Glutamatergic neuron (in vitro differentiated cells): ENCODE results near the gene MTLN. TPM values are rescaled to one million over a fixed set of nuclear protein-coding genes. Genes with fewer than 3 reads are reported as not detected.
"Not testable (repeated sequence)": the region's sequence is repeated elsewhere in the genome, so short reads cannot be mapped to it uniquely, and the experiment has no call there.

Experiments
- DNase-seq: peaks from one replicate; pipeline ENCODE4 v3.0.0; 2022
- H3K27ac Mint-ChIP-seq: one replicate; pipeline ENCODE4 v1.8.0; 2020; ENCODE audit warnings: mild to moderate bottlenecking, mixed read lengths, inconsistent platforms; ENCODE audit not compliant: unreplicated experiment
- H3K27me3 Mint-ChIP-seq: one replicate; pipeline ENCODE4 v1.8.0; 2020; ENCODE audit warnings: mild to moderate bottlenecking, moderate library complexity, mixed read lengths, inconsistent platforms; ENCODE audit not compliant: unreplicated experiment
- H3K36me3 Mint-ChIP-seq: one replicate; pipeline ENCODE4 v1.8.0; 2020; ENCODE audit warnings: mild to moderate bottlenecking, mixed read lengths, inconsistent platforms; ENCODE audit not compliant: unreplicated experiment
- H3K4me1 Mint-ChIP-seq: one replicate; pipeline ENCODE4 v1.8.0; 2020; ENCODE audit warnings: mild to moderate bottlenecking, low read depth, mixed read lengths, inconsistent platforms; ENCODE audit not compliant: unreplicated experiment
- H3K4me3 Mint-ChIP-seq: one replicate; pipeline ENCODE4 v1.8.0; 2020; ENCODE audit warnings: mild to moderate bottlenecking, mixed read lengths, inconsistent platforms; ENCODE audit not compliant: unreplicated experiment
- H3K9me3 Mint-ChIP-seq: one replicate; pipeline ENCODE4 v1.8.0; 2020; ENCODE audit warnings: mild to moderate bottlenecking, moderate library complexity, mixed read lengths, inconsistent platforms; ENCODE audit not compliant: unreplicated experiment
- total RNA-seq: library from RNA; stranded (reverse); fragmentation: NEBNext Ultra II Directional; extraction: Animal tissue kit (Norgen Biotek cat#: 25700); gene quantifications from one replicate; pipeline ENCODE4 v1.2.1, GENCODE V29; 2021; ENCODE audit not compliant: unreplicated experiment
- TF ChIP-seq, protein P1 (sequence below): fragments of 200-600 bp; sonication (generic); IDR thresholded peaks from one replicate; pipeline ENCODE4 v1.5.0; 2021; ENCODE audit not compliant: partially characterized antibody, unreplicated experiment

The MTLN gene
- total RNA-seq, 1 donor from 2014 or later: 16.8 TPM

DNA sequence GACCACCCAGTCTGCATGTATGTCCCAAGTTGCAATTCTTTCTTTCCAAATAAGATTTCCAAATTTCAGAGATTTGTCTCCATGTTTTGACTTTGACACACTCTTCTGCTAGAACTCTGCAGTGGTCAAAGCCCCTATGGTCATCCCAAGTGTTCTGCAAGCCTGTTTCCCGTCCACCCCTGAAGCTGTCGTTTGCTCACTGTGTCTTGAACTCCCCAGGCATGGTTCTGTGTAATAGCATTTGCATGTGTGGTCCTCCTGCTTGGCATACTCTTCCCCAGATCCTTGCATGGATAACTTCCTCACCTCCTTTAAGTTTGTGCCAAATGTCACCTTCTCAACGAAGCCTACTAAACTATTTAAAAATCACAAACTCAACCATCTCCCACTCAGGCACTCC lies 3.9 kb upstream of the MTLN start:
- H3K9me3 Mint-ChIP-seq: peaks cover 5% of the 10 kb centered on the region
- peaks cover 5% of the 10 kb centered on the region for H3K27me3 Mint-ChIP-seq
- TF ChIP-seq, protein P1, sequence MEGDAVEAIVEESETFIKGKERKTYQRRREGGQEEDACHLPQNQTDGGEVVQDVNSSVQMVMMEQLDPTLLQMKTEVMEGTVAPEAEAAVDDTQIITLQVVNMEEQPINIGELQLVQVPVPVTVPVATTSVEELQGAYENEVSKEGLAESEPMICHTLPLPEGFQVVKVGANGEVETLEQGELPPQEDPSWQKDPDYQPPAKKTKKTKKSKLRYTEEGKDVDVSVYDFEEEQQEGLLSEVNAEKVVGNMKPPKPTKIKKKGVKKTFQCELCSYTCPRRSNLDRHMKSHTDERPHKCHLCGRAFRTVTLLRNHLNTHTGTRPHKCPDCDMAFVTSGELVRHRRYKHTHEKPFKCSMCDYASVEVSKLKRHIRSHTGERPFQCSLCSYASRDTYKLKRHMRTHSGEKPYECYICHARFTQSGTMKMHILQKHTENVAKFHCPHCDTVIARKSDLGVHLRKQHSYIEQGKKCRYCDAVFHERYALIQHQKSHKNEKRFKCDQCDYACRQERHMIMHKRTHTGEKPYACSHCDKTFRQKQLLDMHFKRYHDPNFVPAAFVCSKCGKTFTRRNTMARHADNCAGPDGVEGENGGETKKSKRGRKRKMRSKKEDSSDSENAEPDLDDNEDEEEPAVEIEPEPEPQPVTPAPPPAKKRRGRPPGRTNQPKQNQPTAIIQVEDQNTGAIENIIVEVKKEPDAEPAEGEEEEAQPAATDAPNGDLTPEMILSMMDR: no peak

DNA sequence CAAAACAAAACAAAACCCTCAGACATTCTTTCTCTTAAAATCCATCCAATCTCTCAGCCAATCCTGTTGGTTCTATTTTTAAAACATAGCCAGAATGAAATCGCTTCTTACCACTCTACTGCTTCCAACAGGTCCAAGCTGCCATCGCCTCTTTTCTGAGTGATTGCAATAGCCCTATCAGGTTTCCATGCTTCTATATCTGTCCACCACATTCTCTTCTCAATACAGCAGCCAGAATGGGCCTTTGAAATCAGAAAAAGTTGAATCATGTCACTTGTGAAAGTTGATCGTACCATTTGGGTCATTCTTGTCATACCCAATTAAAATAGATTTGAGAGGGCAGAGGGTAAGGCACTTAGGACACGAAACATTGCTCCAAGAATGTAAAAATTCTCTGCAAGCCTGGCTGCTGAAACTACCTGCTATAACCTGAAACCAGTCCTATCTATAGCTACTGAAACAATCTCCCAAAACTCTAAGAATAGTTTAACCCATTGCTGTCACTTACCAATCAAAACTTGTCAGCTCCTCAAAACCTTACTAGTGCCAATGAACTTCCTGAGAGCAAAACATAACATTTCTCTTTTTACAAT lies 3.3 kb upstream of the MTLN start:
- no peak overlapping the region for H3K27ac Mint-ChIP-seq
- TF ChIP-seq, protein P1: no peak
- H3K4me1 Mint-ChIP-seq: peaks cover 3% of the 10 kb centered on the region

More for the DNA sequence above, 3.9 kb upstream of the MTLN start:
- Mint-ChIP-seq H3K4me1 (peaks cover 3% of the 10 kb centered on the region), H3K36me3 (peaks cover 8% of the 10 kb centered on the region), H3K4me3 (no peak overlapping the region), H3K27ac (no peak overlapping the region)
- DNase-seq: no peak

DNA sequence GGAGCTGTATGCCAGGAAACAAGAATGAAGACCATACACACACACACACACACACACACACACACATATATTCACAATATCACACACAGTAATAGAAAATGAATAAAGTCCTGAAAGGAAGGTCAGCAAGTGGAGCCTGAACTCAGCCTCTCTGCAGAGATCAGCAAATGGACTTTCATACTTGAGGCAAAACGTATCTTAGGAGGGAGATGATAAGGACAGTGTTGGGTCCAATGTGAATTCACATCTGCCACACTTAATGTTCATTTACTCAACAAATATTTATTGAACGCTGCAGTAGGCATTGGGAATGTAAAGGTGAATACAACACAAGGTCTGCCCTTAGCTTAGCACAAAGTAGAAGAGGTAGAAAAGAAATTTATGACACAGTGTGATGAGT lies 2.7 kb upstream of the MTLN start:
- Mint-ChIP-seq H3K9me3 (peaks cover 5% of the 10 kb centered on the region), H3K4me1 (peaks cover 3% of the 10 kb centered on the region), H3K36me3 (peaks cover 10% of the 10 kb centered on the region), H3K27ac (no peak overlapping the region), H3K4me3 (no peak overlapping the region), H3K27me3 (peaks cover 5% of the 10 kb centered on the region)
- TF ChIP-seq, protein P1: no peak
- no peak for DNase-seq

More for the DNA sequence above, 3.3 kb upstream of the MTLN start:
- peaks cover 8% of the 10 kb centered on the region for H3K36me3 Mint-ChIP-seq
- peaks cover 5% of the 10 kb centered on the region for H3K27me3 Mint-ChIP-seq
- no peak for DNase-seq
- peaks cover 5% of the 10 kb centered on the region for H3K9me3 Mint-ChIP-seq
- H3K4me3 Mint-ChIP-seq: no peak overlapping the region

DNA sequence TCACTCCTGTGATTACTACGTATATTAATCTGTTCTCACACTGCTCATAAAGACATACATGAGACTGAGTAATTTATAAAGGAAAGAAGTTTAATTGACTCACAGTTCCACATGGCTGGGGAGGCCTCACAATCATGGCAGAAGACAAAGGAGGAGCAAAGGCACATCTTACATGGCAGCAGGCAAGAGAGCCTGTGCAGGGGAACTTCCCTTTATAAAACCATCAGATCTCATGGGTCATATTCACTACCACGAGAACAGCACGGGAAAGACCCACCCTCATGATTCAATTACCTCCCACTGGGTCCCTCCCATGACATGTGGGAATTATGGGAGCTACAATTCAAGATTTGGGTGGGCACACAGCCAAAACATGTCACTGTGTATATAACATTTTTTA lies 1.2 kb upstream of the MTLN start:
- not testable (repeated sequence) for H3K4me3 Mint-ChIP-seq, DNase-seq, H3K27ac Mint-ChIP-seq, H3K4me1 Mint-ChIP-seq, H3K27me3 Mint-ChIP-seq, H3K9me3 Mint-ChIP-seq
- H3K36me3 Mint-ChIP-seq: peaks cover 16% of the 10 kb centered on the region

DNA sequence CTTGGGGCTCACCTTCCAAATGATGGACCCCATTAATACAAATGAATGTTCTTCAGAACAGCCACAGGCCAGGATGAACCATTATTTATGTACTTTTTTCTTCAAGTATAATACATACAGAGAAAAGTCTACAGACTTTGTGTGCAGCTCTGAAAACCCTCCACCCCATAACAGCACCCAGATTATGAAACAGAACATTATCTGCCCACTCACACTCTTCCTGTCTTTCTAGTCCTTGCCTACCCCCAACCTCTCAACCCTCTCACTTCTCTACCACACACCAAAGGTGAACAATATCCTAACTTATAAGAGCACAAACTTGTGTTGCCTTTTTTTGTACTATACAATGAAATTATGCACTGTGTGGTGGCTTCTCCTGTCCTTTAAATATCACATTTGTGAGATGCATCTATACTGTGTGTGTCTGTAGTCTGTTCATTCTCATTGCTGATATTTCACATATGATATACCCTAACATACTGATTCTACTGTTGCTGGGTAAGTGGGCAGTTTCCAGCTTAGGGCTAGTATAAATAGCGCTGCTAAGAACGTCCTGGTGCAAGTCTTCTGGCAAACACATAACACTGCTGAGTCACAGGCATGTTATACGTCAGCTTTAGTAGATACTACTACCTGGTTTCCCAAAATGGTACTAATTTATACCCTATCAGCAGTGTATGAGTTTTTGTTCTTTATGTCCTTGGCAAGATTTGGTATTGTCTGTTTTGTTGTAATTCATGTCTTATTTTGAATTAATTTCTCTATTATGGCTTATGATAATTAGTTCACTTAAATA lies 6.5 kb downstream of the MTLN start:
- TF ChIP-seq, protein P1: no peak

More for the DNA sequence above, 6.5 kb downstream of the MTLN start:
- H3K4me3 Mint-ChIP-seq: peak overlapping the region; percentile 34
- H3K36me3 Mint-ChIP-seq: peaks cover 8% of the 10 kb centered on the region
- DNase-seq: no peak
- peaks cover 2% of the 10 kb centered on the region for H3K9me3 Mint-ChIP-seq
- no peak overlapping the region for H3K27ac Mint-ChIP-seq
- H3K4me1 Mint-ChIP-seq: no peaks in the 10 kb centered on the region
- peaks cover 2% of the 10 kb centered on the region for H3K27me3 Mint-ChIP-seq
